A549 (cell line): ENCODE results near the gene HUNK.

Experiments
- BCL3 ChIP-seq: fragments of >200 bp; sonication (Bioruptor Twin); formaldehyde crosslinking; IDR thresholded peaks from 3 replicates; pipeline ENCODE4 v1.6.1; 2016
- BHLHE40 ChIP-seq: IDR thresholded peaks from 2 replicates; pipeline ENCODE4 v1.6.1; 2012; ENCODE audit warnings: low read depth, low read length, inconsistent platforms
- CBX8 ChIP-seq: fragments of 200-600 bp; sonication (generic); IDR thresholded peaks from 2 replicates; pipeline ENCODE4 v1.6.1; 2016
- EP300 ChIP-seq, 2 experiments: fragments of >200 bp; sonication (Bioruptor Twin); formaldehyde crosslinking; IDR thresholded peaks; 2 replicates in 1 of 2; 3 replicates in 1 of 2; pipeline ENCODE4 v1.6.1; 2016 to 2017
- ESRRA ChIP-seq: fragments of 150-350 bp; IDR thresholded peaks from 2 replicates; pipeline ENCODE4 v1.6.1; 2014; ENCODE audit warnings: mild to moderate bottlenecking, low read length, borderline replicate concordance
- HDAC2 ChIP-seq: fragments of 200-600 bp; sonication (generic); IDR thresholded peaks from 2 replicates; pipeline ENCODE4 v1.6.1; 2016
- MAZ ChIP-seq: fragments of 150-350 bp; IDR thresholded peaks from 2 replicates; pipeline ENCODE4 v1.6.1; 2014; ENCODE audit warnings: antibody characterized with exemption, low read depth, low read length, borderline replicate concordance
- MYC ChIP-seq: IDR thresholded peaks from 2 replicates; pipeline ENCODE4 v1.6.1; 2012; ENCODE audit warnings: mild to moderate bottlenecking, inconsistent platforms, low read length, improper control_type of control experiment, borderline replicate concordance
- POLR2A ChIP-seq: IDR thresholded peaks from 2 replicates; pipeline ENCODE4 v1.6.1; 2012; ENCODE audit warnings: mild to moderate bottlenecking, low read length
- RAD21 ChIP-seq, 2 experiments: fragments of >200 bp in 1 of 2; sonication (Bioruptor Twin) in 1 of 2; formaldehyde crosslinking in 1 of 2; IDR thresholded peaks in 1 of 2; conservative IDR thresholded peaks in 1 of 2; 2 replicates in 1 of 2; 3 replicates in 1 of 2; pipeline ENCODE4 v1.6.1; 2012 to 2018; ENCODE audit warnings: inconsistent platforms in 1 of 2
- RCOR1 ChIP-seq: fragments of 150-350 bp; IDR thresholded peaks from 2 replicates; pipeline ENCODE4 v1.6.1; 2014; ENCODE audit warnings: antibody characterized with exemption, low read length, low read depth
- TF ChIP-seq, protein P1 (sequence below): fragments of >200 bp; sonication (Bioruptor Twin); formaldehyde crosslinking; IDR thresholded peaks from 3 replicates; pipeline ENCODE4 v1.5.1; 2016
- TF ChIP-seq, protein P2 (sequence below): IDR thresholded peaks from 2 replicates; pipeline ENCODE4 v1.6.1; 2012
- TF ChIP-seq, protein P3 (sequence below): IDR thresholded peaks from 2 replicates; pipeline ENCODE4 v1.6.1; 2012

GRCh38 chr21:31911138-31911907 is 38.5 kb downstream of the HUNK start:
- TF ChIP-seq POLR2A (no peak), BCL3 (no peak), RCOR1 (no peak), EP300 (IDR thresholded peaks at IDR 0.05) (no peak), CBX8 (no peak), HDAC2 (no peak), ESRRA (no peak), MAZ (no peak), BHLHE40 (no peak), RAD21 (conservative IDR thresholded peaks at IDR 0.05 in 1 of 2, IDR thresholded peaks at IDR 0.05 in 1 of 2) (no peak), MYC (no peak)
- TF ChIP-seq, protein P1, sequence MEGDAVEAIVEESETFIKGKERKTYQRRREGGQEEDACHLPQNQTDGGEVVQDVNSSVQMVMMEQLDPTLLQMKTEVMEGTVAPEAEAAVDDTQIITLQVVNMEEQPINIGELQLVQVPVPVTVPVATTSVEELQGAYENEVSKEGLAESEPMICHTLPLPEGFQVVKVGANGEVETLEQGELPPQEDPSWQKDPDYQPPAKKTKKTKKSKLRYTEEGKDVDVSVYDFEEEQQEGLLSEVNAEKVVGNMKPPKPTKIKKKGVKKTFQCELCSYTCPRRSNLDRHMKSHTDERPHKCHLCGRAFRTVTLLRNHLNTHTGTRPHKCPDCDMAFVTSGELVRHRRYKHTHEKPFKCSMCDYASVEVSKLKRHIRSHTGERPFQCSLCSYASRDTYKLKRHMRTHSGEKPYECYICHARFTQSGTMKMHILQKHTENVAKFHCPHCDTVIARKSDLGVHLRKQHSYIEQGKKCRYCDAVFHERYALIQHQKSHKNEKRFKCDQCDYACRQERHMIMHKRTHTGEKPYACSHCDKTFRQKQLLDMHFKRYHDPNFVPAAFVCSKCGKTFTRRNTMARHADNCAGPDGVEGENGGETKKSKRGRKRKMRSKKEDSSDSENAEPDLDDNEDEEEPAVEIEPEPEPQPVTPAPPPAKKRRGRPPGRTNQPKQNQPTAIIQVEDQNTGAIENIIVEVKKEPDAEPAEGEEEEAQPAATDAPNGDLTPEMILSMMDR, result no peak
- TF ChIP-seq, protein P2, sequence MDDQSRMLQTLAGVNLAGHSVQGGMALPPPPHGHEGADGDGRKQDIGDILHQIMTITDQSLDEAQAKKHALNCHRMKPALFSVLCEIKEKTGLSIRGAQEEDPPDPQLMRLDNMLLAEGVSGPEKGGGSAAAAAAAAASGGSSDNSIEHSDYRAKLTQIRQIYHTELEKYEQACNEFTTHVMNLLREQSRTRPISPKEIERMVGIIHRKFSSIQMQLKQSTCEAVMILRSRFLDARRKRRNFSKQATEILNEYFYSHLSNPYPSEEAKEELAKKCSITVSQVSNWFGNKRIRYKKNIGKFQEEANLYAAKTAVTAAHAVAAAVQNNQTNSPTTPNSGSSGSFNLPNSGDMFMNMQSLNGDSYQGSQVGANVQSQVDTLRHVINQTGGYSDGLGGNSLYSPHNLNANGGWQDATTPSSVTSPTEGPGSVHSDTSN, result no peak
- TF ChIP-seq, protein P3, sequence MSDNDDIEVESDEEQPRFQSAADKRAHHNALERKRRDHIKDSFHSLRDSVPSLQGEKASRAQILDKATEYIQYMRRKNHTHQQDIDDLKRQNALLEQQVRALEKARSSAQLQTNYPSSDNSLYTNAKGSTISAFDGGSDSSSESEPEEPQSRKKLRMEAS, result no peak
